CD8-positive, alpha-beta memory T cell (primary cell): Measurements from ENCODE around the gene TNK1. TPM values are rescaled to one million over a fixed set of nuclear protein-coding genes. Genes with fewer than 3 reads are reported as not detected.

ENCODE experiments used
- CTCF ChIA-PET: fragments of 350-600 bp; sonication (Branson Sonifier 250); formaldehyde crosslinking; loops from one replicate; lab custom pipeline; 2021; ENCODE audit warnings: antibody characterized with exemption; lab: Charles Lee
- POLR2A ChIA-PET: fragments of 350-600 bp; sonication (Branson Sonifier 250); formaldehyde crosslinking; loops from one replicate; lab custom pipeline; 2021; ENCODE audit warnings: antibody characterized with exemption; lab: Charles Lee
- DNase-seq, 5 donors: peaks; one replicate each; pipeline versions ENCODE4 v3.0.0 to v3.0.0-alpha.2; 2020 to 2022; ENCODE audit warnings: mixed read lengths in 1 of 5
- H3K27ac ChIP-seq: one replicate; pipeline ENCODE4 v1.7.0; 2013; ENCODE audit warnings: low read depth, mild to moderate bottlenecking, low read length, moderate library complexity
- H3K27me3 ChIP-seq: 2 replicates; pipeline ENCODE4 v1.7.0; 2013; ENCODE audit warnings: low read length, mild to moderate bottlenecking; ENCODE audit not compliant: insufficient read depth, poor library complexity, severe bottlenecking
- H3K36me3 ChIP-seq: 2 replicates; pipeline ENCODE4 v1.7.0; 2013; ENCODE audit warnings: mild to moderate bottlenecking, low read length, moderate library complexity; ENCODE audit not compliant: insufficient read depth
- H3K4me1 ChIP-seq: 2 replicates; pipeline ENCODE4 v1.7.0; 2013; ENCODE audit warnings: mild to moderate bottlenecking, low read length, moderate library complexity; ENCODE audit not compliant: insufficient read depth
- H3K4me3 ChIP-seq: 2 replicates; pipeline ENCODE4 v1.7.0; 2013; ENCODE audit warnings: mild to moderate bottlenecking, low read length
- H3K9me3 ChIP-seq: 2 replicates; pipeline ENCODE4 v1.7.0; 2013; ENCODE audit warnings: mild to moderate bottlenecking, low read length
- H3K27ac Mint-ChIP-seq, 8 donors: one replicate each; pipeline ENCODE4 v1.8.0; 2020 to 2021; ENCODE audit warnings: mixed read lengths in 8 of 8, mild to moderate bottlenecking in 6 of 8, inconsistent platforms in 3 of 8, moderate library complexity in 3 of 8
- H3K27me3 Mint-ChIP-seq, 2 donors: one replicate each; pipeline ENCODE4 v1.8.0; 2020 to 2021; ENCODE audit warnings: mixed read lengths in 2 of 2, mild to moderate bottlenecking in 1 of 2, moderate library complexity in 1 of 2
- H3K36me3 Mint-ChIP-seq, 3 donors: one replicate each; pipeline ENCODE4 v1.8.0; 2020 to 2021; ENCODE audit warnings: mixed read lengths in 3 of 3, inconsistent platforms in 1 of 3, mild to moderate bottlenecking in 1 of 3
- H3K4me1 Mint-ChIP-seq, 3 donors: one replicate each; pipeline ENCODE4 v1.8.0; 2020 to 2021; ENCODE audit warnings: mixed read lengths in 3 of 3, inconsistent platforms in 1 of 3, mild to moderate bottlenecking in 1 of 3
- H3K4me3 Mint-ChIP-seq, 7 donors: one replicate each; pipeline ENCODE4 v1.8.0; 2020 to 2021; ENCODE audit warnings: mixed read lengths in 7 of 7, mild to moderate bottlenecking in 6 of 7, moderate library complexity in 4 of 7, inconsistent platforms in 2 of 7
- H3K9me3 Mint-ChIP-seq, 5 donors: one replicate each; pipeline ENCODE4 v1.8.0; 2020 to 2022; ENCODE audit warnings: mixed read lengths in 5 of 5, mild to moderate bottlenecking in 3 of 5, moderate library complexity in 2 of 5, inconsistent platforms in 1 of 5
- polyA plus RNA-seq: library from polyadenylated mRNA; unstranded; fragments of 300-500 nt; fragmentation: Illumina TruSeq; gene quantifications from one replicate; pipeline ENCODE4 v1.2.3, GENCODE V29; 2021
- total RNA-seq, 2 experiments: library from RNA; stranded (reverse); gene quantifications; one replicate each; pipeline ENCODE4 v1.2.3, GENCODE V29; 2021

TNK1 gene
- total and polyA plus RNA-seq, 3 experiments from 2014 or later = 3.1 to 5.8 (median 4.4) TPM

- Mint-ChIP-seq H3K36me3 (peaks cover 0 to 5% (median 0%) of the 10 kb centered on the region in 3 donors), H3K4me1 (peaks cover 9 to 12% (median 11%) of the 10 kb centered on the region in 3 donors), H3K4me3 (no peak overlapping the region), H3K9me3 (no peaks in the 10 kb centered on the region), H3K27me3 (no peaks in the 10 kb centered on the region), H3K27ac (no peak overlapping the region)
- H3K4me1 ChIP-seq = peaks cover 5% of the 10 kb centered on the region
- no peak for DNase-seq
- ChIA-PET POLR2A (interaction anchor here (0.5 kb wide), 1 partner anchor 10 kb away, joined by 4 read pairs; no protein-coding TSS in a partner anchor), CTCF (interaction anchor here (1.9 kb wide), 1 partner anchor 130 kb away, joined by 6 read pairs; the partner anchor contains the start of gene SENP3)
- no peak overlapping the region for H3K4me3 ChIP-seq
- H3K36me3 ChIP-seq = no peaks in the 10 kb centered on the region
- no peak overlapping the region for H3K27ac ChIP-seq
- no peaks in the 10 kb centered on the region for H3K9me3 ChIP-seq
- H3K27me3 ChIP-seq = no peaks in the 10 kb centered on the region
Observed at GRCh38 chr17:7431231-7431630, 50.3 kb downstream of the TNK1 start.

GRCh38 chr17:7432296-7432695 is 51.4 kb downstream of the TNK1 start:
- ChIA-PET POLR2A (no interaction called here), CTCF (no interaction called here)
- no peak overlapping the region for H3K27ac ChIP-seq
- peaks cover 15% of the 10 kb centered on the region for H3K4me1 ChIP-seq
- H3K36me3 Mint-ChIP-seq = peaks cover 0 to 6% (median 0%) of the 10 kb centered on the region in 3 donors
- H3K27ac Mint-ChIP-seq = peak overlapping the region in 3 of 8 donors; percentile 36 to 62 (median 46)
- H3K9me3 Mint-ChIP-seq = no peaks in the 10 kb centered on the region
- H3K9me3 ChIP-seq = no peaks in the 10 kb centered on the region
- H3K4me1 Mint-ChIP-seq = peaks cover 12 to 21% (median 18%) of the 10 kb centered on the region in 3 donors
- H3K4me3 ChIP-seq = no peak overlapping the region
- H3K27me3 Mint-ChIP-seq = no peaks in the 10 kb centered on the region
- DNase-seq = no peak
- H3K4me3 Mint-ChIP-seq = peak overlapping the region in 1 of 7 donors; percentile 68
- H3K36me3 ChIP-seq = no peaks in the 10 kb centered on the region
- no peaks in the 10 kb centered on the region for H3K27me3 ChIP-seq

- Mint-ChIP-seq H3K9me3 (no peaks in the 10 kb centered on the region), H3K4me3 (peak overlapping the region; percentile 88 to 98 (median 96)), H3K27me3 (peaks cover 21 to 23% of the 10 kb centered on the region in 2 donors), H3K36me3 (peaks cover 4 to 10% (median 7%) of the 10 kb centered on the region in 3 donors), H3K27ac (peak overlapping the region; percentile 93 to 99 (median 97)), H3K4me1 (peaks cover 33 to 54% (median 46%) of the 10 kb centered on the region in 3 donors)
- ChIA-PET POLR2A (interaction anchor here (0.6 to 4.5 kb wide), 19 partner anchors 19 to 251 kb away, joined by 3 to 48 read pairs (median 4); partner anchors contain the start of genes FXR2, MPDU1, PLSCR3 and POLR2A), CTCF (interaction anchor here (0.8 to 5.1 kb wide), 50 partner anchors 8 to 390 kb away, joined by 3 to 78 read pairs (median 6); partner anchors contain the start of genes ACAP1, CD68, CHRNB1 and GABARAP)
- Histone ChIP-seq H3K36me3 (no peaks in the 10 kb centered on the region), H3K4me1 (peaks cover 50% of the 10 kb centered on the region), H3K27me3 (peaks cover 24% of the 10 kb centered on the region), H3K4me3 (peak overlapping the region; percentile 92), H3K27ac (peak overlapping the region; percentile 77), H3K9me3 (no peaks in the 10 kb centered on the region)
- DNase-seq = peak in 3 of 5 donors; percentile 46 to 78 (median 56)
Observed at GRCh38 chr17:7435676-7436555, 55.0 kb downstream of the TNK1 start.

GRCh38 chr17:7436556-7437368 is 55.9 kb downstream of the TNK1 start:
- Histone ChIP-seq H3K9me3 (no peaks in the 10 kb centered on the region), H3K36me3 (no peaks in the 10 kb centered on the region), H3K27me3 (peaks cover 31% of the 10 kb centered on the region), H3K27ac (peak overlapping the region; percentile 77), H3K4me1 (peaks cover 50% of the 10 kb centered on the region), H3K4me3 (peak overlapping the region; percentile 92)
- peak; percentile 68 to 85 (median 80) for DNase-seq
- Mint-ChIP-seq H3K4me3 (peak overlapping the region; percentile 88 to 98 (median 96)), H3K27ac (peak overlapping the region; percentile 93 to 99 (median 97)), H3K36me3 (peaks cover 4 to 10% (median 7%) of the 10 kb centered on the region in 3 donors), H3K27me3 (peaks cover 29% of the 10 kb centered on the region in 2 donors), H3K9me3 (no peaks in the 10 kb centered on the region), H3K4me1 (peaks cover 33 to 56% (median 46%) of the 10 kb centered on the region in 3 donors)
- ChIA-PET POLR2A (interaction anchor here (0.6 to 4.5 kb wide), 17 partner anchors 10 to 250 kb away, joined by 3 to 48 read pairs (median 5); partner anchors contain the start of genes MPDU1, NEURL4, PLSCR3 and POLR2A), CTCF (interaction anchor here (0.6 to 5.1 kb wide), 56 partner anchors 9 to 391 kb away, joined by 3 to 78 read pairs (median 5); partner anchors contain the start of genes ACAP1, CD68, CHRNB1 and MPDU1)

- no peak for DNase-seq
- ChIA-PET POLR2A (interaction anchor here (0.9 to 4.5 kb wide), 12 partner anchors 9 to 249 kb away, joined by 3 to 48 read pairs (median 6); partner anchors contain the start of genes MPDU1, NEURL4, PLSCR3 and POLR2A), CTCF (interaction anchor here (0.6 to 5.1 kb wide), 47 partner anchors 9 to 250 kb away, joined by 3 to 78 read pairs (median 7); partner anchors contain the start of genes ACAP1, CD68, CHRNB1 and MPDU1)
- no peaks in the 10 kb centered on the region for H3K9me3 Mint-ChIP-seq
- Histone ChIP-seq H3K27me3 (peaks cover 34% of the 10 kb centered on the region), H3K4me3 (peak overlapping the region; percentile 5), H3K4me1 (peaks cover 50% of the 10 kb centered on the region), H3K27ac (no peak overlapping the region), H3K9me3 (no peaks in the 10 kb centered on the region), H3K36me3 (no peaks in the 10 kb centered on the region)
- H3K27me3 Mint-ChIP-seq = peaks cover 32 to 36% of the 10 kb centered on the region in 2 donors
- H3K4me1 Mint-ChIP-seq = peaks cover 33 to 56% (median 46%) of the 10 kb centered on the region in 3 donors
- peak overlapping the region in 3 of 8 donors; percentile 17 to 95 (median 47) for H3K27ac Mint-ChIP-seq
- H3K36me3 Mint-ChIP-seq = peaks cover 4 to 10% (median 7%) of the 10 kb centered on the region in 3 donors
- H3K4me3 Mint-ChIP-seq = peak overlapping the region; percentile 61 to 98 (median 67)
Observed at GRCh38 chr17:7437369-7437863, 56.5 kb downstream of the TNK1 start.

GRCh38 chr17:7437950-7438614 is 57.2 kb downstream of the TNK1 start:
- ChIA-PET POLR2A (interaction anchor here (0.9 to 4.5 kb wide), 4 partner anchors 16 to 47 kb away, joined by 4 to 48 read pairs (median 18); partner anchors contain the start of genes POLR2A, SLC35G6 and ZBTB4), CTCF (interaction anchor here (0.9 to 5.1 kb wide), 7 partner anchors 11 to 157 kb away, joined by 4 to 78 read pairs (median 10); partner anchors contain the start of genes POLR2A, SLC2A4 and TMEM95)
- peak overlapping the region in 7 of 8 donors; percentile 17 to 87 (median 40) for H3K27ac Mint-ChIP-seq
- peak overlapping the region; percentile 24 for H3K4me3 ChIP-seq
- peaks cover 33 to 56% (median 46%) of the 10 kb centered on the region in 3 donors for H3K4me1 Mint-ChIP-seq
- no peak overlapping the region for H3K27ac ChIP-seq
- H3K4me3 Mint-ChIP-seq = peak overlapping the region; percentile 61 to 86 (median 67)
- peaks cover 34% of the 10 kb centered on the region for H3K27me3 ChIP-seq
- H3K27me3 Mint-ChIP-seq = peaks cover 35 to 38% of the 10 kb centered on the region in 2 donors
- H3K36me3 ChIP-seq = no peaks in the 10 kb centered on the region
- H3K9me3 ChIP-seq = no peaks in the 10 kb centered on the region
- no peaks in the 10 kb centered on the region for H3K9me3 Mint-ChIP-seq
- H3K4me1 ChIP-seq = peaks cover 50% of the 10 kb centered on the region
- H3K36me3 Mint-ChIP-seq = peaks cover 4 to 10% (median 7%) of the 10 kb centered on the region in 3 donors
- DNase-seq = peak in 4 of 5 donors; percentile 21 to 61 (median 42)
